ENCODE data around the gene CPSF3. TPM values are rescaled to one million over a fixed set of nuclear protein-coding genes. Genes with fewer than 3 reads are reported as not detected.

CPSF3 gene
- total RNA-seq, 4 donors from 2014 or later = 18.6 to 43.9 (median 25.0) TPM

DNA sequence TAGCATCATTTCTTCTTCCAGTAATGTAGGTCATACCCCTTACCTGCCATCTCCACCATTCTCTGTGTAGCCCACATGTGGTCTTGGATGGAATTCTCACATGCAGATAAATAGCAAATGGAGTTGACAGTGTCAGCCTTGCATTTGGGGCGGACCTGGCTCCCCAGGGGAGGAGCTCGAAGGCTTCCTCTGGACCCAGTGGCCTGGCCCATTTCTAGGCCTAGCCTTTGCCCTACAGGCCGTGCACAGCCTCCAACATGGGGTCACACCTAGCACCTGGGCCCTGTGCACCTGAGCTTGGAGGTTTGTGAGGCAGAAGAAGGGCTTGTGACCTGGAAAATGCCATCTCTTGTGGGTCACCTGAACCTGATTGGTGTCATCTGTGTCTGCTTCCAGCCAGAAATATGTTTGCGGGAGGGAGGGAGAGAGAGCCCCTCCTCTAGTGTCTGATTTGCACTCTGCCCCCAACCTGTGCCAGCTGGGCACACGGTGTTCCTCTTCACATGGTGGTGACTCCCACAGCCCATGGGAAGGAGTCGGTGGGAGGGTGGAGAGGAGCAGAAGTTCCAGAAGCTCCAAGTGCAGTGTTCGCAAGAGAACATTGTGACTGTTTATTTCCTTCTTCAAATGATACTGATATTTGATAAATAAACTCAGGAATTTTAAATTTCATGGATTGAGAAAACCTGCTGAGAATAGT, 33.2 kb upstream of the CPSF3 start:
- DNase-seq (ENCODE audit: low spot score in 2 of 2) = no peak

GRCh38 chr2:9390991-9391390, 32.5 kb upstream of the CPSF3 start:
- no peak for DNase-seq (ENCODE audit: low spot score in 2 of 2)
- no peak overlapping the region for H3K4me3 ChIP-seq
- peaks cover 0 to 56% (median under 1%) of the 10 kb centered on the region in 3 donors for H3K36me3 ChIP-seq
- H3K4me1 ChIP-seq = peaks cover 0 to 45% (median 25%) of the 10 kb centered on the region in 4 donors
- no peaks in the 10 kb centered on the region for H3K27me3 ChIP-seq
- TF ChIP-seq EP300 (IDR thresholded peaks at IDR 0.05) (no peak), POLR2A (IDR thresholded peaks at IDR 0.05) (no peak)
- TF ChIP-seq, protein P1, sequence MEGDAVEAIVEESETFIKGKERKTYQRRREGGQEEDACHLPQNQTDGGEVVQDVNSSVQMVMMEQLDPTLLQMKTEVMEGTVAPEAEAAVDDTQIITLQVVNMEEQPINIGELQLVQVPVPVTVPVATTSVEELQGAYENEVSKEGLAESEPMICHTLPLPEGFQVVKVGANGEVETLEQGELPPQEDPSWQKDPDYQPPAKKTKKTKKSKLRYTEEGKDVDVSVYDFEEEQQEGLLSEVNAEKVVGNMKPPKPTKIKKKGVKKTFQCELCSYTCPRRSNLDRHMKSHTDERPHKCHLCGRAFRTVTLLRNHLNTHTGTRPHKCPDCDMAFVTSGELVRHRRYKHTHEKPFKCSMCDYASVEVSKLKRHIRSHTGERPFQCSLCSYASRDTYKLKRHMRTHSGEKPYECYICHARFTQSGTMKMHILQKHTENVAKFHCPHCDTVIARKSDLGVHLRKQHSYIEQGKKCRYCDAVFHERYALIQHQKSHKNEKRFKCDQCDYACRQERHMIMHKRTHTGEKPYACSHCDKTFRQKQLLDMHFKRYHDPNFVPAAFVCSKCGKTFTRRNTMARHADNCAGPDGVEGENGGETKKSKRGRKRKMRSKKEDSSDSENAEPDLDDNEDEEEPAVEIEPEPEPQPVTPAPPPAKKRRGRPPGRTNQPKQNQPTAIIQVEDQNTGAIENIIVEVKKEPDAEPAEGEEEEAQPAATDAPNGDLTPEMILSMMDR (IDR thresholded peaks at IDR 0.05) = no peak
- H3K27ac ChIP-seq = peak overlapping the region in 1 of 4 donors; percentile 92
- H3K9me3 ChIP-seq = no peaks in the 10 kb centered on the region
- 89 to 90% methylated on average over 19 of the region's 19 CpGs for WGBS, 2 donors

More for the DNA sequence above, 33.2 kb upstream of the CPSF3 start:
- Histone ChIP-seq H3K4me3 (no peak overlapping the region), H3K36me3 (peaks cover 0 to 58% (median 0%) of the 10 kb centered on the region in 3 donors), H3K27me3 (no peaks in the 10 kb centered on the region), H3K4me1 (peaks cover 0 to 51% (median 25%) of the 10 kb centered on the region in 4 donors), H3K9me3 (no peaks in the 10 kb centered on the region), H3K27ac (peak overlapping the region in 2 of 4 donors; percentile 92 to 94)
- TF ChIP-seq EP300 (IDR thresholded peaks at IDR 0.05) = no peak
- no peak for TF ChIP-seq POLR2A (IDR thresholded peaks at IDR 0.05)
- TF ChIP-seq, protein P1 (IDR thresholded peaks at IDR 0.05) = no peak
- 88 to 94% methylated on average over 7 of the region's 7 CpGs for WGBS, 2 donors

- H3K36me3 ChIP-seq = peaks cover 0 to 65% (median 3%) of the 10 kb centered on the region in 3 donors
Observed at GRCh38 chr2:9391961-9392720, 31.3 kb upstream of the CPSF3 start.

DNA sequence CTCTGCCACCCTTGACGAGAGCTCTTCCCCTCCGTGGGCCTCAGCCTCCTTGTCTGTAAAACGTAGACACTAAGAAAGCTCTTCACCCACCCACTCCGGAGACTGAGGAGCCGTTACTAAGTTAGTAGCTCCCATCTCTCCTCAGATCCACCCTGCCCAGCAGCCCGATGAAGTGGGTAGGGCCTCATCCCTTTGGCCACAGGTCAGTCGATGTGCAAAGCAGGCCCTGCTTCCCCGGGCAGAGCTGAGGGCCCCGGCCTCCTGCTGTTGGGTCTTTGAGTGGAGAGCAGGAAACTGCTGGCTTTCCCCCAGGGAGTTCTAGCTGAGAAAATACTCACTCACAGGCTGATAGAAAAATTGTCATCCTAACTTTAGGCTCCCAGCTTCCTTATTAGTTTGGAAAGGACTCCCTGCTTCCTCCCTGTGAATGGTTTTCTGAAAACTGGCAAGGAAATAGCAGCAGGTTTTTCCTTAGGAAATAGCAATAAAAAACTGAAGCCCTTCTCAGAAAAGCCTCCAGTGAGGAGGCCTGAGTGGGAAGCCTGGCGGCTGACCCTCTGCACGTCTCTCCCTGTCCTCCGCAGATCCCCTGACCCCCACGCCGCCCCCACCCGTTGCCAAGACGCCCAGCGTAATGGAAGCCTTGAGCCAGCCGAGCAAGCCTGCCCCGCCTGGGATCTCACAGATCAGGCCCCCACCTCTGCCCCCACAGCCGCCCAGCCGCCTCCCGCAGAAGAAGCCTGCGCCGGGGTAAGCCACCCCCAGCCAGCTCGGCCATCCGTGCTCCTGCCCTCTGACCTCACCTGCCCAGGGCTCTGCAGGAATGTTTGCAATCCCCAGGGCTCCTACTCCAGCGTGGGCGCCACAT, 30.3 kb upstream of the CPSF3 start:
- Histone ChIP-seq H3K36me3 (peaks cover 0 to 59% (median 3%) of the 10 kb centered on the region in 3 donors), H3K9me3 (no peaks in the 10 kb centered on the region), H3K27me3 (no peaks in the 10 kb centered on the region), H3K27ac (peak overlapping the region; percentile 32 to 84 (median 72)), H3K4me3 (no peak overlapping the region), H3K4me1 (peaks cover 0 to 32% (median 16%) of the 10 kb centered on the region in 4 donors)
- DNase-seq (ENCODE audit: low spot score in 2 of 2) = peak in 1 of 2 donors; percentile 13
- WGBS, 2 donors = 26 to 31% methylated on average over 23 to 26 of the region's 28 CpGs
- TF ChIP-seq POLR2A (IDR thresholded peaks at IDR 0.05) (no peak), EP300 (IDR thresholded peaks at IDR 0.05) (no peak)
- TF ChIP-seq, protein P1 (IDR thresholded peaks at IDR 0.05) = no peak

More at GRCh38 chr2:9391961-9392720, 31.3 kb upstream of the CPSF3 start:
- H3K9me3 ChIP-seq = no peaks in the 10 kb centered on the region
- H3K4me3 ChIP-seq = no peak overlapping the region
- H3K4me1 ChIP-seq = peaks cover 0 to 36% (median 19%) of the 10 kb centered on the region in 4 donors
- DNase-seq (ENCODE audit: low spot score in 2 of 2) = no peak
- H3K27ac ChIP-seq = peak overlapping the region; percentile 32 to 84 (median 72)
- TF ChIP-seq, protein P1 (IDR thresholded peaks at IDR 0.05) = no peak
- TF ChIP-seq EP300 (IDR thresholded peaks at IDR 0.05) (no peak), POLR2A (IDR thresholded peaks at IDR 0.05) (no peak)
- WGBS, 2 donors = 82 to 83% methylated on average over 13 of the region's 13 CpGs
- no peaks in the 10 kb centered on the region for H3K27me3 ChIP-seq
